ENCODE data around the gene ZFP36L2.

ZFP36L2 gene, protein sequence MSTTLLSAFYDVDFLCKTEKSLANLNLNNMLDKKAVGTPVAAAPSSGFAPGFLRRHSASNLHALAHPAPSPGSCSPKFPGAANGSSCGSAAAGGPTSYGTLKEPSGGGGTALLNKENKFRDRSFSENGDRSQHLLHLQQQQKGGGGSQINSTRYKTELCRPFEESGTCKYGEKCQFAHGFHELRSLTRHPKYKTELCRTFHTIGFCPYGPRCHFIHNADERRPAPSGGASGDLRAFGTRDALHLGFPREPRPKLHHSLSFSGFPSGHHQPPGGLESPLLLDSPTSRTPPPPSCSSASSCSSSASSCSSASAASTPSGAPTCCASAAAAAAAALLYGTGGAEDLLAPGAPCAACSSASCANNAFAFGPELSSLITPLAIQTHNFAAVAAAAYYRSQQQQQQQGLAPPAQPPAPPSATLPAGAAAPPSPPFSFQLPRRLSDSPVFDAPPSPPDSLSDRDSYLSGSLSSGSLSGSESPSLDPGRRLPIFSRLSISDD

DNA sequence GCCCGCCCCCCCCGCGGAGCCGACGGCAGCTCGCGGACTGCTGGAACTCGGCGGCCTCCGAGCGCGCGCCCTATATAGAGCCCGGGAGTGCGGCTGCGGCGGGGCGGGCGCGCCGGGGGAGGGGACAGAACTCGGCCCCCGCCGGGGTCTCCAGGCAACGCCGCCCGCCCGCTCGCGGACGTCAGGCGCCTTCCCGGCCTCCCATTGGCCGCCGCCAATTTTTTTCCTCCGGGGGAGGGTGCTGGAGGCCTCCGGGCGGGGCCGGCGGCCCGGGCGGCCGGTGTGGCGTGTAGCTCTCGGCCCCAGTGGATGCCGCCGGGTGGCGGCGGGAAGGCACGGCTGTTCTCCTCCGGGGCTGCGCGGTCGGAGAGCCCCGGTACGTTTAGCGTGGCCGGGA, at the start of gene ZFP36L2:
TSS of gene ZFP36L2 (minus strand) at position 49 of the 397 bp plus-strand sequence. CDS start 291 bp downstream, outside the sequence.
- Histone ChIP-seq H3K4me1 (ENCODE audit: control insufficient read depth, insufficient read depth, low read length) (peaks cover 20% of the 10 kb centered on the region), H3K9ac (ENCODE audit: low read depth, low read length) (peak within 1 kb of the TSS; percentile 95), H3K9me3 (ENCODE audit: control insufficient read depth, insufficient read depth, low read length) (no peaks in the 10 kb centered on the region), H3K4me3 (ENCODE audit: low read depth, low read length) (peak within 1 kb of the TSS; percentile 87), H3K36me3 (ENCODE audit: control insufficient read depth, insufficient read depth, low read length) (peaks cover 17% of the 10 kb centered on the region), H3K27me3 (ENCODE audit: control insufficient read depth, insufficient read depth, low read length) (no peaks in the 10 kb centered on the region)

DNA sequence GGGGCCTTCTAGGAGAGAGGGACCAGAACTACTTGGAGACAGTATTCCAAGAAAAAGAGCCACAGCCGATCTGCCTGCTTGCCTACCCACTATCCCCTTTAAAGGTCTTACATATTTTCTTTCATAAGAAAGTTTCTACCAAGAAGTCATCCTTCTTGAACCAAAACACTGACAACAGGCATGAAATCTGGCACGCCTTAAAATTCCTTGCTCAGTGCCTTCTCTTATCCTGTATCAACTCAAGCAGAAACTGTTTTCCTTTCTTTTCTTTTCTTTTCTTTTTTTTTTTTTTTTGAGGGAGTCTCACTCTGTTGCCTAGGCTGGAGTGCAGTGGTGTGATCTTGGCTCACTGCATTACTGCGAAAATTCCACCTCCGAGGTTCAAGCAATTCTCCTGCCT, 48.3 kb upstream of the ZFP36L2 start:
- no peaks in the 10 kb centered on the region for H3K9me3 ChIP-seq (ENCODE audit: control insufficient read depth, insufficient read depth, low read length)
- H3K4me3 ChIP-seq (ENCODE audit: low read depth, low read length): no peak overlapping the region
- H3K4me1 ChIP-seq (ENCODE audit: control insufficient read depth, insufficient read depth, low read length): no peaks in the 10 kb centered on the region
- H3K27me3 ChIP-seq (ENCODE audit: control insufficient read depth, insufficient read depth, low read length): no peaks in the 10 kb centered on the region
- no peaks in the 10 kb centered on the region for H3K36me3 ChIP-seq (ENCODE audit: control insufficient read depth, insufficient read depth, low read length)
- no peak overlapping the region for H3K9ac ChIP-seq (ENCODE audit: low read depth, low read length)

DNA sequence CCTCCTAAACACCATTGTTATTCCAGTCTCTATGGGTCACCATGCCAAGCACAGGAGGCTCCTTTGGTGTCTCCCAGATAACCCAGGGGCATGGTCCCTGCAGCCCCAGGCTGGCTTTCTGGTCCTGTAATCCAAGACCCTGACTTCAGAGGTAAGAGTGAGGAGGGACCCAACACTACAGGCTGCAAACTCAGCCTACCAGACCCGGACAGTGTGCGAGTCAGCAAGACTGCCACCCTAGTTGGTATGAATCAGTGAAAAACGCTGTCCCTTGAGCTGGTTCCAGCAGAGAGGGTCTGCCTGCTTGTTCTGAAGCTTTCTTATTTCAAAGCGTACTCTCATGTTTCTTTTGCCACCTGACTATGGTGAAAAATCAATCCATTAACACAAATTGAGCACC, 47.6 kb upstream of the ZFP36L2 start:
- no peaks in the 10 kb centered on the region for H3K4me1 ChIP-seq (ENCODE audit: control insufficient read depth, insufficient read depth, low read length)
- H3K9ac ChIP-seq (ENCODE audit: low read depth, low read length): no peak overlapping the region

DNA sequence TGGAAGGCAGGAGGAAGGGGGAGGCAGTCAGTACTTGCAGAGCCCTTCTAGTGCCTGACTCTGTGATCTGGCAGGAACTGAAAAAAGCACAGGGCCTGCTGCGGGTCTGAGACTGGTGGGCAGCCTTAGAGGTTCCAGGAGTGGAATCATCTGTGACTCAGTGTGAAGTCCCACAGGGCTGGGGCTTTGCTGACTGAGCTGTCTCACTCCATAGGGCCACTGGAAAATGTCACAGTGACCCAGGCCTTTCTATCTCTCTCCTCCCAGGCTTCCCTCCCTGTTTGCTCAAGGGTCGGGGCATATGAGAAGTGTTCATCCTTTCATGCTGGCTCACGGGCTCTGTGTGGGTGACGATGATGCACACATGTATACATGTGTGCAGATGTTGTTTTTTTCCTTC, 47.1 kb upstream of the ZFP36L2 start:
- H3K36me3 ChIP-seq (ENCODE audit: control insufficient read depth, insufficient read depth, low read length): no peaks in the 10 kb centered on the region
- no peak overlapping the region for H3K9ac ChIP-seq (ENCODE audit: low read depth, low read length)
- no peak overlapping the region for H3K4me3 ChIP-seq (ENCODE audit: low read depth, low read length)
- H3K27me3 ChIP-seq (ENCODE audit: control insufficient read depth, insufficient read depth, low read length): no peaks in the 10 kb centered on the region
- H3K9me3 ChIP-seq (ENCODE audit: control insufficient read depth, insufficient read depth, low read length): no peaks in the 10 kb centered on the region
- H3K4me1 ChIP-seq (ENCODE audit: control insufficient read depth, insufficient read depth, low read length): no peaks in the 10 kb centered on the region

More for the DNA sequence above, 47.6 kb upstream of the ZFP36L2 start:
- no peaks in the 10 kb centered on the region for H3K9me3 ChIP-seq (ENCODE audit: control insufficient read depth, insufficient read depth, low read length)
- no peaks in the 10 kb centered on the region for H3K36me3 ChIP-seq (ENCODE audit: control insufficient read depth, insufficient read depth, low read length)
- no peaks in the 10 kb centered on the region for H3K27me3 ChIP-seq (ENCODE audit: control insufficient read depth, insufficient read depth, low read length)
- H3K4me3 ChIP-seq (ENCODE audit: low read depth, low read length): no peak overlapping the region

DNA sequence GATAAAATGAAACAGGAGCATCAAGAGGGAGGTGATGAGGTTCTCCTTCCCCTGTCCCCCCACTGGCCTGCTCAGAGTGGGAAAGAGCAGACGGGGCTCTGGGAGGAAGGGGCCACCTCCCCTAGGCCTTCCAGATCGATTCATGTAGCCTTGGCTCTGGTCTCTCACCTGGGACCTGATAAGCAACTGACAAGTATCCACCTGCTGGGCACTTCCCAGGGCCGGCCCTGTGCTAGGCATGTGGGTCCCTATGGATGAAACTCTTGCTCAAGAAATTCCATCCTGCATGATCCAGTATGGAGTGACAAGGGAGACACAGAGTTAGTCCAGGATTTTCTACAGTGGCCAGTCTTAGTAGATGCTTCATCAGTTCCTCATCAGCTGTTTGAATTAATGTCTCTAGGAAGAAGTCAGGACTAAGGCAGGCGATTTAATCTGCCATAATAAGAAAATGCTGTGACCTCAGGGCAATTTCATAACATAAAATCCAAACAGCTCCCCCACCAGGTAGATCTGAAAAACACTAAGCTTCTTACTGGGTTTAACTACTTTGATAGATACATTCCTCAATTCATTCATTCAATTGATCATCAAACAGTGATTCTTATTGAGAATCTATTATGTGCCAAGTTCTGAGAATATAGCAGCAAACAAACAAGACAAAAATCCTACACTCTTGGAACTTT, 44.7 kb upstream of the ZFP36L2 start:
- no peak overlapping the region for H3K4me3 ChIP-seq (ENCODE audit: low read depth, low read length)
- no peaks in the 10 kb centered on the region for H3K9me3 ChIP-seq (ENCODE audit: control insufficient read depth, insufficient read depth, low read length)
- H3K9ac ChIP-seq (ENCODE audit: low read depth, low read length): no peak overlapping the region
- no peaks in the 10 kb centered on the region for H3K4me1 ChIP-seq (ENCODE audit: control insufficient read depth, insufficient read depth, low read length)
- no peaks in the 10 kb centered on the region for H3K36me3 ChIP-seq (ENCODE audit: control insufficient read depth, insufficient read depth, low read length)
- no peaks in the 10 kb centered on the region for H3K27me3 ChIP-seq (ENCODE audit: control insufficient read depth, insufficient read depth, low read length)

DNA sequence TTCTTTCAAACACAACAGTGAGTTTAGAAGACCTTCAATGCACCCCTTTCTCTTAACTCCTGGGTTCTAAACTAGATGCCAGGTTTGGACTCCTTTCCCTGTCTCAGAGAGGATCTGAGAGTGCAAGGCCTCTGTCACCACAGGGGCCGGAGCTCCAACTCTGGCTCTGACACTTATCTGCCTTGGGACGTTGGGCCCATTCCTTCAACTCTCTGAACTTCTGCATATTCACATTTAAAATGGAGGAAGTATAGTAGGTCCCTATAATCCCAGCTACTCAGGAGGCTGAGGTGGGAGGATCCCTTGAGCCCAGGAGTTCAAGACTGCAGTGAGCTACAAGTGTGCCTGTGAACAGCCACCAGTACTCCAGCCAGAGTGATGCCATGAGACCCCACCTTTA, 44.1 kb upstream of the ZFP36L2 start:
- Histone ChIP-seq H3K9me3 (ENCODE audit: control insufficient read depth, insufficient read depth, low read length) (no peaks in the 10 kb centered on the region), H3K27me3 (ENCODE audit: control insufficient read depth, insufficient read depth, low read length) (no peaks in the 10 kb centered on the region), H3K4me1 (ENCODE audit: control insufficient read depth, insufficient read depth, low read length) (no peaks in the 10 kb centered on the region), H3K9ac (ENCODE audit: low read depth, low read length) (no peak overlapping the region), H3K4me3 (ENCODE audit: low read depth, low read length) (no peak overlapping the region), H3K36me3 (ENCODE audit: control insufficient read depth, insufficient read depth, low read length) (no peaks in the 10 kb centered on the region)

DNA sequence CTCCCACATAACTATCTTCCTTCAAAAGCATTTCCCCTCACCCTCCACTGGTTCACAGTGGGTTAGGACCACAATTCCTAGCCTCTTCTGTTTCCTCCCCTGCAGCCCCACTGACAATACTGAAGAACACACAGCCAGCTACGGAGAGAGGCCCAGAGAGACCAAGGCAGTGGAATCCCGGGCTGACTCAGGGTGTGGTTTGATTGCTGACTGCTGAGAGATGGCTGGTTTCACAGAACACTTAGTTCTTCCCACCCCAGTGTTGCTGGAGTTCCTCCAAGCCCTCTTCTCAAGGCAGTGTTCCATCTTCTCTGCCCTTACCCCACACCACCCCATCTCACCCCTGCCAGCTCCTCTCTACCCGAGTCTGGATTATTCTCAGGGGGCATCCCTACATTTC, 43.3 kb upstream of the ZFP36L2 start:
- no peak overlapping the region for H3K9ac ChIP-seq (ENCODE audit: low read depth, low read length)
- no peaks in the 10 kb centered on the region for H3K9me3 ChIP-seq (ENCODE audit: control insufficient read depth, insufficient read depth, low read length)
- H3K27me3 ChIP-seq (ENCODE audit: control insufficient read depth, insufficient read depth, low read length): no peaks in the 10 kb centered on the region
- H3K36me3 ChIP-seq (ENCODE audit: control insufficient read depth, insufficient read depth, low read length): no peaks in the 10 kb centered on the region
- no peaks in the 10 kb centered on the region for H3K4me1 ChIP-seq (ENCODE audit: control insufficient read depth, insufficient read depth, low read length)
- no peak overlapping the region for H3K4me3 ChIP-seq (ENCODE audit: low read depth, low read length)

DNA sequence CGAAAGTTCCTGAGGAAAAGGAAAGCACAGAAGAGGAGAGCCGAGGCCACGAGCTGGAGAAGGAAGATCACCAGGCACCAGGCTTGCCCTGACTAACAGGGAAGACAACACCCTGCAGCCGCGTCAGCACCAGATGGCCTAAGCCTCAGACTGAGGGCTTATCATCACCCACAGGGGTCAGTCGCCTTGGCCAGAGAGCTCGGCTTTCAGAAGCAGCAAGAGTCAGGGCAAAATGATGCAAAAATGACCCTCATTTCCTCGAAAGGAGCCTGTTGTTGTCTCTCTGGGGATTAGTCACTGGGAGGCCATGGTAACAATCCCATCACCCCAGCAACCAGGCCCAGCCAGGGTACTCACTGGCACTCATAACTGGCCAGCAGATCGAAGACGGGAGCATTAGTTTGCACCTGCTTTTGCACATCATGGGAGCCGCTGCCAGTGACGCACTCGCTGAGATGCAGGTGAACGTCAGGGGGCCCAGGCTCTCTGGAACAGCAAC, 42.7 kb upstream of the ZFP36L2 start:
- H3K27me3 ChIP-seq (ENCODE audit: control insufficient read depth, insufficient read depth, low read length): no peaks in the 10 kb centered on the region
- no peaks in the 10 kb centered on the region for H3K9me3 ChIP-seq (ENCODE audit: control insufficient read depth, insufficient read depth, low read length)
- H3K9ac ChIP-seq (ENCODE audit: low read depth, low read length): no peak overlapping the region

DNA sequence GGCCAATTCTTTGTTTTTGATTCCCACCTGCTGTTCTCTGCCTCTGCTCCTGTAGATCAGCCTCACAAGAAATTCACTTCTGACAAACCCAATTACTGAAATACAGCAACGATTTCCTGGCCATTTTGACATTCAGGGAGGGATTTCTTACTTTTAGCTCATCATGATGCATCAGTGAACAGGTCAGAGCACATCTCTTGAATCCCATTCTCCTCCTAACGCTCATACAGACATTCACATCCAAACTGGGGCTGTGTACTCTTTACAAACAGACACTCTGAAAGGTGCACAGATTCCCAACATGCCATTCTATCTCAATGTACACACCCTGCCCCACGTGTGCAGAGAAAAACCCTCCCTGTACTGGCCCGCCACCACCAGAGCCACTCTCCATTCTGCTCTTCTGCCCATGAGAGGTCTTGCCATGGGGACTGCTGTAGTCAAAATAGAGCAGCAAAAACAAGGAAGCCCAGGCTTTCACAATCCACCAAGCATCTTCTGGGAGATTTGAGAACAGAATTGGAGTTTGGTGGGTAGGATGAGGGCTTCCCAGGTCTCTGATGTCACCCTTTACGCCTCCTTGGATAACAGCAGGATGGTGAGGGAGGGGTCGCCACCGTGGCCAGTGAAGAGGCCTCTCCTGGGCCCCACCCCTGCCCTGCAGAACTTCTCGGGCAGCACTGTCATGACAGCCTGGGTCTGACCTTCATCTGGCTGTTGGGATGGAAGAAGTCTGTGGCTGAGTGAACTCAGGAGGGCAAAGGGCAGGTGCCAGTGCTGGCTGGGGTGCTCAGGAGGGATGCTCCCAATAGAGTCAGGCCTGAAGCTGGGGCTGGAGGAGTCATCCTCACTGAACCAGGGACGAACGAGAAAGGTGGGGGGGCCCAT, 41.9 kb upstream of the ZFP36L2 start:
- Histone ChIP-seq H3K4me3 (ENCODE audit: low read depth, low read length) (no peak overlapping the region), H3K9ac (ENCODE audit: low read depth, low read length) (no peak overlapping the region), H3K36me3 (ENCODE audit: control insufficient read depth, insufficient read depth, low read length) (no peaks in the 10 kb centered on the region), H3K4me1 (ENCODE audit: control insufficient read depth, insufficient read depth, low read length) (no peaks in the 10 kb centered on the region), H3K9me3 (ENCODE audit: control insufficient read depth, insufficient read depth, low read length) (no peaks in the 10 kb centered on the region), H3K27me3 (ENCODE audit: control insufficient read depth, insufficient read depth, low read length) (no peaks in the 10 kb centered on the region)

More for the DNA sequence above, 42.7 kb upstream of the ZFP36L2 start:
- H3K4me3 ChIP-seq (ENCODE audit: low read depth, low read length): no peak overlapping the region
- no peaks in the 10 kb centered on the region for H3K4me1 ChIP-seq (ENCODE audit: control insufficient read depth, insufficient read depth, low read length)
- no peaks in the 10 kb centered on the region for H3K36me3 ChIP-seq (ENCODE audit: control insufficient read depth, insufficient read depth, low read length)

DNA sequence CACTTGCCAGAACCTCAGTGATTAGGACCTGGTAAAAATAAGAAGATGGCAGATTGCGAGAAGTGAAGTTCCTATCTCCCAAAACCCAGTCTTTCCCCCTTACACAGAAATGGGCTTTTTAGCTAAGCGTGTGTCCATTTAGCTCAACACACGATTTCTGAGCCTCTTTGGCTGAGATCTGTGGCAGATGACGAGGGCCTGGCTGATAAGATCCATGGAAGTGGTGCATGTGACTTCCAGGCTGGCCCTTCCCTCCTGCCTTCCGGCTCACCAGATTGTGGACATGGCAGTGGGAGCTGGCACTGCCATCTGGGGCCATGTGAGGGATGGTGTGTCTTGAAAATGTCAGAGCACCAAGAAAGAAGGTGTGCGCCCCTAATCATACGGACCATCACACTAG, 41.0 kb upstream of the ZFP36L2 start:
- Histone ChIP-seq H3K4me3 (ENCODE audit: low read depth, low read length) (no peak overlapping the region), H3K27me3 (ENCODE audit: control insufficient read depth, insufficient read depth, low read length) (no peaks in the 10 kb centered on the region), H3K9ac (ENCODE audit: low read depth, low read length) (no peak overlapping the region), H3K9me3 (ENCODE audit: control insufficient read depth, insufficient read depth, low read length) (no peaks in the 10 kb centered on the region), H3K36me3 (ENCODE audit: control insufficient read depth, insufficient read depth, low read length) (no peaks in the 10 kb centered on the region), H3K4me1 (ENCODE audit: control insufficient read depth, insufficient read depth, low read length) (no peaks in the 10 kb centered on the region)

DNA sequence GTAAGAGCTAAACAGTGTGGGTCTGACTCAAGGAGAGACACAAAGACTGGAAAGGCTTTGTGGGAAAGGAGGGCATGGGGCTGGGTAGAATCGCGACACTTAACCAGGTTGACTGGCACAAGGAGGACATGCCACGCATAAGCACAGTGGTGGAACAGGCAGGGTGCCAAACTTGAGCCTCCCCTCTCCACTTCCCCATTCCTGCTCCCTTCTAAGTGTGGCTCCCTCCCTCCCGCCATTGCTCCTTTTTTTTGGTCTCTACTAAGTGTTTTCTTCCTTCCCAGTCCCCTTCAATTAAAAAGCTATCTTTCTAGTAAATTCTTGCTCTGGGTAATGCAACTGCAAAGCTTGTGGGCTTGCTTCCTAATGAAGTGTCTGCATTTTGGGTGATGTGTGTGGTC, 40.3 kb upstream of the ZFP36L2 start:
- no peak overlapping the region for H3K9ac ChIP-seq (ENCODE audit: low read depth, low read length)
- no peaks in the 10 kb centered on the region for H3K36me3 ChIP-seq (ENCODE audit: control insufficient read depth, insufficient read depth, low read length)
- H3K9me3 ChIP-seq (ENCODE audit: control insufficient read depth, insufficient read depth, low read length): no peaks in the 10 kb centered on the region
- no peaks in the 10 kb centered on the region for H3K4me1 ChIP-seq (ENCODE audit: control insufficient read depth, insufficient read depth, low read length)
- H3K4me3 ChIP-seq (ENCODE audit: low read depth, low read length): no peak overlapping the region
- H3K27me3 ChIP-seq (ENCODE audit: control insufficient read depth, insufficient read depth, low read length): no peaks in the 10 kb centered on the region
